HepG2 (cell line): ENCODE measurements around the gene DHX16. TPM values are rescaled to one million over a fixed set of nuclear protein-coding genes. Genes with fewer than 3 reads are reported as not detected.
A peak's percentile ranks its signal among the peaks of the same experiment; 100 is the strongest.

Experiments used
- AGO2 ChIP-seq: fragments of 200-400 bp; formaldehyde crosslinking; optimal IDR thresholded peaks from 2 replicates; pipeline ENCODE3; 2017; ENCODE audit warnings: mild to moderate bottlenecking, low read depth, low read length, moderate library complexity
- ARID2 ChIP-seq: sonication (generic); formaldehyde crosslinking; IDR thresholded peaks from 2 replicates; pipeline ENCODE4 v1.8.1; 2022; ENCODE audit warnings: mild to moderate bottlenecking, missing genetic modification reagents, borderline replicate concordance
- ATF7 ChIP-seq, 2 experiments: fragments of 450-650 bp in 1 of 2; sonication (generic) in 1 of 2; formaldehyde crosslinking in 1 of 2; IDR thresholded peaks; 2 replicates each; pipeline versions ENCODE4 v1.4.0 to v1.6.1; 2016 to 2020; ENCODE audit warnings: antibody characterized with exemption in 1 of 2, mild to moderate bottlenecking in 1 of 2, missing genetic modification reagents in 1 of 2
- CEBPG ChIP-seq: IDR thresholded peaks from 2 replicates; pipeline ENCODE4 v1.6.1; 2016
- FOXM1 ChIP-seq: sonication (generic); formaldehyde crosslinking; IDR thresholded peaks from 2 replicates; pipeline ENCODE4 v1.5.0; 2020; ENCODE audit warnings: missing genetic modification reagents
- HNRNPL ChIP-seq: fragments of 200-400 bp; formaldehyde crosslinking; IDR thresholded peaks from 2 replicates; pipeline ENCODE4 v1.6.1; 2017; ENCODE audit warnings: mild to moderate bottlenecking, low read depth, low read length
- MEIS2 ChIP-seq: sonication (generic); formaldehyde crosslinking; IDR thresholded peaks from 2 replicates; pipeline ENCODE4 v1.9.0; 2021; ENCODE audit warnings: mild to moderate bottlenecking, missing genetic modification reagents
- NCOR1 ChIP-seq: fragments of 200-600 bp; sonication (generic); IDR thresholded peaks from 2 replicates; pipeline ENCODE4 v1.7.0; 2017; ENCODE audit warnings: antibody characterized with exemption, low read length, borderline replicate concordance
- NKX3-1 ChIP-seq: sonication (generic); formaldehyde crosslinking; IDR thresholded peaks from 2 replicates; pipeline ENCODE4 v1.5.0; 2020; ENCODE audit warnings: missing genetic modification reagents
- PBX2 ChIP-seq: IDR thresholded peaks from 2 replicates; pipeline ENCODE4 v1.6.1; 2016; ENCODE audit warnings: control low read depth
- RORA ChIP-seq: sonication (generic); formaldehyde crosslinking; IDR thresholded peaks from 2 replicates; pipeline ENCODE4 v1.5.0; 2020; ENCODE audit warnings: mild to moderate bottlenecking, missing genetic modification reagents, moderate library complexity
- RXRA ChIP-seq: sonication (generic); formaldehyde crosslinking; IDR thresholded peaks from 2 replicates; pipeline ENCODE4 v1.5.1; 2020; ENCODE audit warnings: missing genetic modification reagents
- SNAPC2 ChIP-seq: sonication (generic); formaldehyde crosslinking; IDR thresholded peaks from 2 replicates; pipeline ENCODE4 v1.8.1; 2022; ENCODE audit warnings: mild to moderate bottlenecking, missing genetic modification reagents
- SRY ChIP-seq: sonication (generic); formaldehyde crosslinking; IDR thresholded peaks from 2 replicates; pipeline ENCODE4 v1.8.0; 2022; ENCODE audit warnings: mild to moderate bottlenecking, missing genetic modification reagents
- ZEB1 ChIP-seq: IDR thresholded peaks from 2 replicates; pipeline ENCODE4 v1.6.1; 2012; ENCODE audit warnings: mild to moderate bottlenecking, low read depth, inconsistent platforms; ENCODE audit not compliant: insufficient replicate concordance
- ZFP36 ChIP-seq: fragments of 150-350 bp; IDR thresholded peaks from 2 replicates; pipeline ENCODE4 v1.6.1; 2018; ENCODE audit warnings: borderline replicate concordance, low read length, low read depth; ENCODE audit not compliant: partially characterized antibody
- ZNF256 ChIP-seq: sonication (generic); formaldehyde crosslinking; conservative IDR thresholded peaks from 2 replicates; pipeline ENCODE4 v1.4.0; 2020; ENCODE audit warnings: missing genetic modification reagents
- ZNF264 ChIP-seq: sonication (generic); formaldehyde crosslinking; IDR thresholded peaks from 2 replicates; pipeline ENCODE4 v1.4.0; 2020; ENCODE audit warnings: missing genetic modification reagents
- ZNF446 ChIP-seq: sonication (generic); formaldehyde crosslinking; IDR thresholded peaks from 2 replicates; pipeline ENCODE4 v1.5.0; 2020; ENCODE audit warnings: mild to moderate bottlenecking, missing genetic modification reagents
- ZNF501 ChIP-seq: sonication (generic); formaldehyde crosslinking; IDR thresholded peaks from 2 replicates; pipeline ENCODE4 v1.5.1; 2020; ENCODE audit warnings: mild to moderate bottlenecking, moderate library complexity, missing genetic modification reagents
- ZNF510 ChIP-seq: sonication (generic); formaldehyde crosslinking; IDR thresholded peaks from 2 replicates; pipeline ENCODE4 v1.4.0; 2020; ENCODE audit warnings: low read depth, mild to moderate bottlenecking, missing genetic modification reagents
- ZNF782 ChIP-seq: sonication (generic); formaldehyde crosslinking; IDR thresholded peaks from 2 replicates; pipeline ENCODE4 v1.4.0; 2020; ENCODE audit warnings: missing genetic modification reagents, mild to moderate bottlenecking, borderline replicate concordance
- ZSCAN29 ChIP-seq: sonication (generic); formaldehyde crosslinking; conservative IDR thresholded peaks from 2 replicates; pipeline ENCODE4 v1.4.0; 2020; ENCODE audit warnings: mild to moderate bottlenecking, missing genetic modification reagents
- polyA plus RNA-seq, 8 experiments: library from polyadenylated mRNA; depleted of rRNA in 3 of 8; stranded (reverse) in 7 of 8; unstranded in 1 of 8; fragments of >200 nt; fragmentation: Illumina TruSeq in 4 of 8; extraction: Trizol in 4 of 8; gene quantifications; 2 replicates each; pipeline versions ENCODE4 v1.2.1 to v1.2.3, GENCODE V29; 2011 to 2016; ENCODE audit warnings: low read depth in 4 of 8, missing spikeins in 1 of 8, mixed read lengths in 1 of 8; ENCODE audit not compliant: insufficient read depth in 1 of 8
- total RNA-seq, 5 experiments: library from RNA; depleted of rRNA; stranded (reverse); fragments of >200 nt; fragmentation: Illumina TruSeq; extraction: Trizol; gene quantifications; 2 replicates each; pipeline ENCODE4 v1.2.3, GENCODE V29; 2016; ENCODE audit warnings: low read depth in 1 of 5
- TF ChIP-seq, protein P1 (sequence below), 2 experiments: sonication (generic) in 1 of 2; formaldehyde crosslinking in 1 of 2; IDR thresholded peaks; 2 replicates each; pipeline versions ENCODE4 v1.4.0 to v1.6.1; 2018 to 2020; ENCODE audit warnings: missing genetic modification reagents in 2 of 2, borderline replicate concordance in 1 of 2, low read depth in 1 of 2, mild to moderate bottlenecking in 1 of 2, missing biosample characterization in 1 of 2
- TF ChIP-seq, protein P2 (sequence below): sonication (generic); formaldehyde crosslinking; IDR thresholded peaks from 2 replicates; pipeline ENCODE4 v1.5.1; 2020; ENCODE audit warnings: mild to moderate bottlenecking, moderate library complexity, missing genetic modification reagents

The DHX16 gene
- total and polyA plus RNA-seq, 2 of the 13 experiments (the other 11 are each of a cell fraction or from before 2014, with no cell fraction given), result 57.0 to 58.5 TPM

DNA sequence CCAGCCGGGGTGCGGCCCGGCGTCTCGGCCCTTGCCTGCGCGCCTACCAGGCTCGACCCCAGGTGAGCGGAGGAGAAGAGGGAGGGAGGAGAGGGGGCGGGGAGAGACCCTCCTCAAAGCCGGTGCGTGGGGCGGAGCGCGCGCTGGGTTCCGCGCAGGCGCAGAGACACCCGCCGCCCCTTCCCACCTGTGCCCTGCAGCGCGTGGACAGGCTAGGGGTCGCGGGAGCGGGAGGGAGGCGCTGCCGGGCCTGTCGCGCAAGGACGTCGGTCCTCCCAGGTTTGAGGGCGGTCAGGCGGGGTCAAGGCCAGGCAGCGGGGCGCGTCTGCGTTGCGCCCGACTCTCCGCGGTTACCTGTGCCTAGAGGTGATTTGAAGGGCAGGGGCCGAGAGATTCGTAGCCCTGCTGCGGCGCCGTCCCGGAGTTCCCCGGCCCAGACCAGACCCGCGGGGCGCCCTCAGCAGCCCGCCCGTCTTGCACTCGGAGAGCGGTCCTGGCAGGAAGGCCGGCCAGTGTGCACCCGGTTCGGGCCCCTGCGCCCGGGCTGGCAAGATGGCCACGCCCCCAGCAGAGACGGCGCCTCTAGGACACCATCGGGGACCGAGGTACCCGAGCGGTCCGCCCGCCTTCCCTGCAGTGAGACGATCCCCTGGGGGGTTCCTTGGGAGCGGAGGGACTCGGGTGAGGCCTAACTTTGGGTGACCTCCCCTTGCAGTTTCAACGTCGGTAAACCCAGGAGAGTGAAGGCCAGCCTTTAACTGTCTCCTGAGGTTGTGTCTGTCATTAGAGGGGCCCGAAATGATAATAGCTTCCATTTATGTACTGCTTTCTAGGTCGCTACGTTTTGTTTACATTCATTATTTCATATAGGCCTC lies 25.3 kb downstream of the DHX16 start (continued):
- TF ChIP-seq SRY (CRISPR knock-in tag) (peak; percentile 95), RXRA (CRISPR knock-in tag) (peak; percentile 99), ZNF510 (CRISPR knock-in tag) (peak; percentile 96), NCOR1 (peak; percentile 78; the same call in 1 of the 2 replicates), NKX3-1 (CRISPR knock-in tag) (peak; percentile 98), ATF7 (IDR thresholded peaks at IDR 0.05) (no peak), ATF7 (CRISPR knock-in tag; IDR thresholded peaks at IDR 0.05) (no peak), PBX2 (CRISPR knock-in tag) (no peak), AGO2 (peak; percentile 97), ARID2 (CRISPR knock-in tag) (no peak; the same call in 1 of the 2 replicates), ZNF264 (CRISPR knock-in tag) (peak; percentile 72; the same call in 1 of the 2 replicates), ZNF446 (CRISPR knock-in tag) (peak; percentile 92; the same call in 1 of the 2 replicates), ZNF782 (CRISPR knock-in tag) (peak; percentile 96), HNRNPL (no peak), CEBPG (CRISPR knock-in tag) (no peak; the same call in 1 of the 2 replicates), ZFP36 (no peak), ZSCAN29 (no peak; the same call in 1 of the 2 replicates), ZNF501 (CRISPR knock-in tag) (peak; percentile 94), RORA (no peak), ZNF256 (CRISPR knock-in tag) (peak; percentile 93; the same call in 1 of the 2 replicates), ZEB1 (peak; percentile 88), MEIS2 (CRISPR knock-in tag) (peak; percentile 94), SNAPC2 (0 out of 2 replicates have a peak, but pooled peaks have one; percentile 75), FOXM1 (CRISPR knock-in tag) (no peak; the same call in 1 of the 2 replicates)
- TF ChIP-seq, protein P1, sequence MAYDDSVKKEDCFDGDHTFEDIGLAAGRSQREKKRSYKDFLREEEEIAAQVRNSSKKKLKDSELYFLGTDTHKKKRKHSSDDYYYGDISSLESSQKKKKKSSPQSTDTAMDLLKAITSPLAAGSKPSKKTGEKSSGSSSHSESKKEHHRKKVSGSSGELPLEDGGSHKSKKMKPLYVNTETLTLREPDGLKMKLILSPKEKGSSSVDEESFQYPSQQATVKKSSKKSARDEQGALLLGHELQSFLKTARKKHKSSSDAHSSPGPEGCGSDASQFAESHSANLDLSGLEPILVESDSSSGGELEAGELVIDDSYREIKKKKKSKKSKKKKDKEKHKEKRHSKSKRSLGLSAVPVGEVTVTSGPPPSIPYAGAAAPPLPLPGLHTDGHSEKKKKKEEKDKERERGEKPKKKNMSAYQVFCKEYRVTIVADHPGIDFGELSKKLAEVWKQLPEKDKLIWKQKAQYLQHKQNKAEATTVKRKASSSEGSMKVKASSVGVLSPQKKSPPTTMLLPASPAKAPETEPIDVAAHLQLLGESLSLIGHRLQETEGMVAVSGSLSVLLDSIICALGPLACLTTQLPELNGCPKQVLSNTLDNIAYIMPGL (CRISPR knock-in tag; IDR thresholded peaks at IDR 0.05; ENCODE audit: borderline replicate concordance in 1 of 2, low read depth in 1 of 2), result peak; percentile 96 to 97
- TF ChIP-seq, protein P2, sequence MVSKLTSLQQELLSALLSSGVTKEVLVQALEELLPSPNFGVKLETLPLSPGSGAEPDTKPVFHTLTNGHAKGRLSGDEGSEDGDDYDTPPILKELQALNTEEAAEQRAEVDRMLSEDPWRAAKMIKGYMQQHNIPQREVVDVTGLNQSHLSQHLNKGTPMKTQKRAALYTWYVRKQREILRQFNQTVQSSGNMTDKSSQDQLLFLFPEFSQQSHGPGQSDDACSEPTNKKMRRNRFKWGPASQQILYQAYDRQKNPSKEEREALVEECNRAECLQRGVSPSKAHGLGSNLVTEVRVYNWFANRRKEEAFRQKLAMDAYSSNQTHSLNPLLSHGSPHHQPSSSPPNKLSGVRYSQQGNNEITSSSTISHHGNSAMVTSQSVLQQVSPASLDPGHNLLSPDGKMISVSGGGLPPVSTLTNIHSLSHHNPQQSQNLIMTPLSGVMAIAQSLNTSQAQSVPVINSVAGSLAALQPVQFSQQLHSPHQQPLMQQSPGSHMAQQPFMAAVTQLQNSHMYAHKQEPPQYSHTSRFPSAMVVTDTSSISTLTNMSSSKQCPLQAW (CRISPR knock-in tag), result peak; percentile 89
